Osteocyte (in vitro differentiated cells): ENCODE measurements around the gene C17orf58. TPM values are rescaled to one million over a fixed set of nuclear protein-coding genes. Genes with fewer than 3 reads are reported as not detected.
A peak's percentile ranks its signal among the peaks of the same experiment; 100 is the strongest.
"Not testable (repeated sequence)": the region's sequence is repeated elsewhere in the genome, so short reads cannot be mapped to it uniquely, and the experiment has no call there.

Experiments used
- DNase-seq: peaks from one replicate; pipeline ENCODE4 v3.0.0; 2021; ENCODE audit warnings: mixed read lengths; ENCODE audit not compliant: unreplicated experiment; ENCODE audit errors: extremely low spot score
- H3K27ac Mint-ChIP-seq: one replicate; pipeline ENCODE4 v1.8.0; 2021; ENCODE audit warnings: mild to moderate bottlenecking, mixed read lengths; ENCODE audit not compliant: unreplicated experiment
- H3K27me3 Mint-ChIP-seq: one replicate; pipeline ENCODE4 v1.8.0; 2021; ENCODE audit warnings: mixed read lengths; ENCODE audit not compliant: unreplicated experiment
- H3K36me3 Mint-ChIP-seq: one replicate; pipeline ENCODE4 v1.8.0; 2021; ENCODE audit warnings: mixed read lengths; ENCODE audit not compliant: unreplicated experiment
- H3K4me1 Mint-ChIP-seq: one replicate; pipeline ENCODE4 v1.8.0; 2021; ENCODE audit warnings: mixed read lengths; ENCODE audit not compliant: unreplicated experiment
- H3K4me3 Mint-ChIP-seq: one replicate; pipeline ENCODE4 v1.8.0; 2021; ENCODE audit warnings: mild to moderate bottlenecking, moderate library complexity, mixed read lengths; ENCODE audit not compliant: unreplicated experiment
- H3K9me3 Mint-ChIP-seq: one replicate; pipeline ENCODE4 v1.8.0; 2021; ENCODE audit warnings: mixed read lengths; ENCODE audit not compliant: unreplicated experiment
- CTCF ChIP-seq: fragments of 200-600 bp; sonication (generic); IDR thresholded peaks from 2 replicates; pipeline ENCODE4 v1.5.0; 2021; ENCODE audit warnings: antibody characterized with exemption, mild to moderate bottlenecking, moderate library complexity
- long read RNA-seq: library from polyadenylated mRNA; unstranded; transcript quantifications from one replicate; pipeline ENCODE4 v2.0.0, GENCODE V29; 2021
- total RNA-seq: library from RNA; stranded (reverse); gene quantifications from 2 replicates; pipeline ENCODE4 v1.2.1, GENCODE V29; 2021

The C17orf58 gene
- 12.2 TPM in 2 replicates for total RNA-seq
- long read RNA-seq, transcript C17orf58-203 (2 exons, 1,654 nt) = minor isoform, 8 of 38 reads
- long read RNA-seq, transcript C17orf58-202 (3 exons, 1,082 nt) = major isoform, 20 of 38 reads
- long read RNA-seq, partial matches to known transcripts = 3 of 38 reads
- long read RNA-seq, other reads (novel, unspliced or antisense) = 6 of 38 reads

- peak within 1 kb of the TSS; percentile 88 for H3K27ac Mint-ChIP-seq
- not testable (repeated sequence) for DNase-seq, H3K9me3 Mint-ChIP-seq, H3K36me3 Mint-ChIP-seq, H3K27me3 Mint-ChIP-seq
- H3K4me1 Mint-ChIP-seq = peaks cover 35% of the 10 kb centered on the region
- H3K4me3 Mint-ChIP-seq = peak within 1 kb of the TSS; percentile 83
These were observed at the start of gene C17orf58 for GRCh38 chr17:67996301-67997171. Gene C17orf58, minus strand, starts transcription at chr17:67996469. Its CDS starts 271 bp downstream, at chr17:67996198.

DNA sequence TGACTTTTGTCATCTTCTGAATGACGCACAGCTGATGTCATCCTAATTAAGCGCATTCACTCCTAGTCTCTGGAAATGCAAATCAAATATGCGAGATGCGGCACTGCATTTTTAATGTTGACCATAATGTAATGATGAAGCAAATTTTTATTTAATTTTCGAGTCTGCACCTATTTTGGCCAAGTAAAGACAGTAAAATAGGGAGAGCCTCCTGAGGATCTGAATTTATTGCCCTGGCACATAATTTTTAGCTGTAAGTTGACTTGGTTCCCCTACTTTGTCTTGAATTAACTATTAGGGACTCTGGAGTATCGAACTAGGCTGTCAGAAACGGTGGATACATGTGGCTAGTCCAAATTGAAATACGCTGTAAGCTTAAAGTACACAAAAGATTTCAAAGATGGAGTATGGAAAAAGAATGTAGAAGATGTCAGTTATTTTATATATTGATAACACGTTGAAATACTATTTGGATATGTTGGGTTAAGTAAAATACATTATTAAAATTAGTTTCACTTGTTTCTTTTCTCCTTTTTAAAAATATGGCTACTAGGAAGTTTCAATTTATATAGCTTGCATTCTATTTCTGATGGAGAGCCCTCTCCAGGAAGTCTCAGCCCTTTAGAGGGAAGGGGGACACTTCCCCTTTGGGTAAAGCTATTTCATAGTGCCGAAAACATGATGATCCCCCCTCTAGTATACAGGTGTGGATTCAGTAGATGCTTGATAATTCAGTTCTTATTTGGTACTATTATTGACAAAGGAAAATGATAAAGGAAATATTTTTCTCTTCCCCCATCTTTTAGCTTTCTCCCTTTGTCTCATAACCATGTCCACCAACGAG lies 40.3 kb upstream of the C17orf58 start:
- peak overlapping the region; percentile 96 for H3K4me3 Mint-ChIP-seq
- no peaks in the 10 kb centered on the region for H3K9me3 Mint-ChIP-seq
- H3K36me3 Mint-ChIP-seq = peaks cover 28% of the 10 kb centered on the region
- no peaks in the 10 kb centered on the region for H3K27me3 Mint-ChIP-seq
- no peak for TF ChIP-seq CTCF
- no peak for DNase-seq
- peaks cover 34% of the 10 kb centered on the region for H3K4me1 Mint-ChIP-seq
- H3K27ac Mint-ChIP-seq = peak overlapping the region; percentile 95

DNA sequence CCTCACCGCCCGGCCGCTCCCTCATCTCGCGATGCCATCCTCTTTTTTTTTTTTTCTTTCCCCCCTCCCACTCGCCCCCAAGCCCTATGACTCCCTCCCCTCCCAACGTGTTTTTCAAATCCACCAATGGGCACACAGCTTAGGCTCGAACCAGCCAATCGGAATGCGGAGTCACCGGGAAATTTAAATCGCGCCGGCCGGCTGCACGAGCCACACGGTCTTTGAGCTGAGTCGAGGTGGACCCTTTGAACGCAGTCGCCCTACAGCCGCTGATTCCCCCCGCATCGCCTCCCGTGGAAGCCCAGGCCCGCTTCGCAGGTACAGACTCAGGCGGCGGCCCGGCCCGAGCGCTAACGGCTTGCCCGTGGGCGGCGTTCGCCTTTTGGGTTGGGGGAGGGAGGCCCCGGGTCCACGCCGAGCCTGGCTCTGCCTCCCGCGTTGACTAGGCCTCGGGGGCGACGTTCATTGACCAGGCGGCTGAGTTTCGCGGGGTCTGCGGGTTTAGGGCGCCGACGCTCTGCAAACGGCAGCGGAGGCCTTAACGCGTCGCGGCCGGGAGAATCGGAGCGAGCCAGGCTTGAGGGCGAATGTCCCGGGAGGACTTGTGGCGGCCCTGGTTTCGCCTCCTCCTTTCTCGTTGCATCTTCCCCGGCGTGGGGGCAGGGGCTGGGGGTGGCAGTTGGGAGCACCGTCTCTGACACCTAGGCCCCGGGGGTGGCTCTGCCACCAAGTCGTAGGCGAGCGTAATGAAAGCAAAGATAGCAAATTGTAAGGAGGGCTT lies 39.4 kb upstream of the C17orf58 start, which contains the start of gene KPNA2:
Gene KPNA2 (plus strand): TSS at position 213 of the 781 bp plus-strand sequence. CDS start 1,398 bp downstream, outside the sequence.
- H3K36me3 Mint-ChIP-seq = peaks cover 22% of the 10 kb centered on the region
- DNase-seq = peak; percentile 97
- no peak for TF ChIP-seq CTCF
- H3K4me3 Mint-ChIP-seq = peak within 1 kb of the TSS; percentile 96
- H3K4me1 Mint-ChIP-seq = peaks cover 33% of the 10 kb centered on the region
- H3K9me3 Mint-ChIP-seq = no peaks in the 10 kb centered on the region
- H3K27ac Mint-ChIP-seq = peak within 1 kb of the TSS; percentile 95
- H3K27me3 Mint-ChIP-seq = no peaks in the 10 kb centered on the region

- H3K27ac Mint-ChIP-seq = peak overlapping the region; percentile 95
- peak overlapping the region; percentile 96 for H3K4me3 Mint-ChIP-seq
- H3K4me1 Mint-ChIP-seq = peaks cover 33% of the 10 kb centered on the region
- no peaks in the 10 kb centered on the region for H3K27me3 Mint-ChIP-seq
- DNase-seq = peak; percentile 97
- TF ChIP-seq CTCF = no peak
- H3K9me3 Mint-ChIP-seq = no peaks in the 10 kb centered on the region
- H3K36me3 Mint-ChIP-seq = peaks cover 16% of the 10 kb centered on the region
These were observed 38.9 kb upstream of the C17orf58 start for GRCh38 chr17:68035131-68035522.

GRCh38 chr17:68034452-68034776 lies 38.1 kb upstream of the C17orf58 start:
- Mint-ChIP-seq H3K36me3 (peaks cover 13% of the 10 kb centered on the region), H3K9me3 (no peaks in the 10 kb centered on the region), H3K4me3 (peak overlapping the region; percentile 14), H3K27me3 (no peaks in the 10 kb centered on the region), H3K4me1 (peaks cover 33% of the 10 kb centered on the region), H3K27ac (no peak overlapping the region)
- no peak for TF ChIP-seq CTCF
- no peak for DNase-seq
